WTC11 (cell line): ENCODE data around the gene LRMDA. TPM values are rescaled to one million over a fixed set of nuclear protein-coding genes. Genes with fewer than 3 reads are reported as not detected.

ENCODE experiments used
- ATAC-seq: fragments of 200-7000 bp; cut with Tn5 transposase; 2 replicates; pipeline ENCODE4 v1.10.0; 2021; ENCODE audit warnings: mild to moderate bottlenecking, moderate library complexity
- CTCF ChIA-PET: fragments of 300-600 bp; sonication (Branson Sonifier 250); formaldehyde crosslinking; loops from one replicate; lab custom pipeline; 2021; ENCODE audit warnings: antibody characterized with exemption; lab: Charles Lee
- POLR2A ChIA-PET: fragments of 350-600 bp; sonication (Branson Sonifier 250); formaldehyde crosslinking; loops from one replicate; lab custom pipeline; 2021; ENCODE audit warnings: antibody characterized with exemption; lab: Charles Lee
- DNase-seq: peaks from one replicate; pipeline ENCODE4 v3.0.0; 2021; ENCODE audit warnings: low spot score
- H3K27ac Mint-ChIP-seq: 2 replicates; pipeline ENCODE4 v1.8.0; 2021; ENCODE audit warnings: mixed read lengths
- H3K27me3 Mint-ChIP-seq: 2 replicates; pipeline ENCODE4 v1.8.0; 2021; ENCODE audit warnings: low read depth, mild to moderate bottlenecking, moderate library complexity, mixed read lengths
- H3K36me3 Mint-ChIP-seq: 2 replicates; pipeline ENCODE4 v1.8.0; 2021; ENCODE audit warnings: mixed read lengths
- H3K4me1 Mint-ChIP-seq: 2 replicates; pipeline ENCODE4 v1.8.0; 2022; ENCODE audit warnings: mixed read lengths
- H3K4me3 Mint-ChIP-seq: 2 replicates; pipeline ENCODE4 v1.8.0; 2021; ENCODE audit warnings: mild to moderate bottlenecking, moderate library complexity, mixed read lengths
- H3K9me3 Mint-ChIP-seq: 2 replicates; pipeline ENCODE4 v1.8.0; 2021; ENCODE audit warnings: mixed read lengths
- CREB1 ChIP-seq: sonication (generic); formaldehyde crosslinking; IDR thresholded peaks from 2 replicates; pipeline ENCODE4 v1.8.0; 2023; ENCODE audit warnings: mild to moderate bottlenecking, missing genetic modification reagents
- ETV6 ChIP-seq: sonication (generic); formaldehyde crosslinking; IDR thresholded peaks from 2 replicates; pipeline ENCODE4 v1.8.1; 2022; ENCODE audit warnings: mild to moderate bottlenecking, missing genetic modification reagents
- GRHL2 ChIP-seq: fragments of 250-450 bp; sonication (Bioruptor Pico); IDR thresholded peaks from 2 replicates; pipeline ENCODE4 v1.8.0; 2022; ENCODE audit warnings: mild to moderate bottlenecking, moderate library complexity; ENCODE audit not compliant: insufficient replicate concordance, severe bottlenecking
- HMGA2 ChIP-seq: fragments of 250-450 bp; sonication (Bioruptor Pico); IDR thresholded peaks from 2 replicates; pipeline ENCODE4 v1.4.0; 2021; ENCODE audit warnings: mild to moderate bottlenecking, moderate library complexity
- JAZF1 ChIP-seq: fragments of 250-450 bp; sonication (Bioruptor Pico); IDR thresholded peaks from 2 replicates; pipeline ENCODE4 v1.9.0; 2021; ENCODE audit warnings: moderate library complexity, mild to moderate bottlenecking, inconsistent platforms
- JUN ChIP-seq: sonication (generic); formaldehyde crosslinking; IDR thresholded peaks from 2 replicates; pipeline ENCODE4 v1.8.0; 2023; ENCODE audit warnings: mild to moderate bottlenecking, missing genetic modification reagents
- NFE2L1 ChIP-seq: sonication (generic); formaldehyde crosslinking; IDR thresholded peaks from 2 replicates; pipeline ENCODE4 v1.8.1; 2023; ENCODE audit warnings: missing genetic modification reagents
- NR2C2 ChIP-seq: sonication (generic); formaldehyde crosslinking; IDR thresholded peaks from 2 replicates; pipeline ENCODE4 v1.8.0; 2022; ENCODE audit warnings: mild to moderate bottlenecking, missing genetic modification reagents
- PRDM15 ChIP-seq: sonication (generic); formaldehyde crosslinking; IDR thresholded peaks from 2 replicates; pipeline ENCODE4 v1.8.0; 2022; ENCODE audit warnings: missing genetic modification reagents
- PRRX2 ChIP-seq: fragments of 250-450 bp; sonication (Bioruptor Pico); IDR thresholded peaks from 2 replicates; pipeline ENCODE4 v1.8.0; 2021; ENCODE audit warnings: mild to moderate bottlenecking
- RORB ChIP-seq: fragments of 250-450 bp; sonication (Bioruptor Pico); IDR thresholded peaks from 2 replicates; pipeline ENCODE4 v1.9.0; 2021; ENCODE audit warnings: mild to moderate bottlenecking
- TEAD4 ChIP-seq: sonication (generic); formaldehyde crosslinking; IDR thresholded peaks from 2 replicates; pipeline ENCODE4 v1.8.0; 2022; ENCODE audit warnings: mild to moderate bottlenecking, missing genetic modification reagents
- ZNF219 ChIP-seq: sonication (generic); formaldehyde crosslinking; IDR thresholded peaks from 2 replicates; pipeline ENCODE4 v1.8.0; 2023; ENCODE audit warnings: missing genetic modification reagents, mild to moderate bottlenecking, borderline replicate concordance
- ZNF671 ChIP-seq: fragments of 250-450 bp; sonication (Bioruptor Pico); IDR thresholded peaks from 2 replicates; pipeline ENCODE4 v1.8.0; 2021; ENCODE audit warnings: mild to moderate bottlenecking
- ZSCAN18 ChIP-seq: fragments of 250-450 bp; sonication (Bioruptor Pico); IDR thresholded peaks from 2 replicates; pipeline ENCODE4 v2.1.2; 2022; ENCODE audit warnings: mild to moderate bottlenecking, moderate library complexity
- total RNA-seq: library from RNA; stranded (reverse); gene quantifications from 3 replicates; pipeline ENCODE4 v1.2.3, GENCODE V29; 2021
- TF ChIP-seq, protein P1 (sequence below): sonication (generic); formaldehyde crosslinking; IDR thresholded peaks from 2 replicates; pipeline ENCODE4 v1.8.0; 2022; ENCODE audit warnings: mild to moderate bottlenecking, missing genetic modification reagents
- TF ChIP-seq, protein P2 (sequence below): sonication (generic); formaldehyde crosslinking; IDR thresholded peaks from 2 replicates; pipeline ENCODE4 v1.8.1; 2022; ENCODE audit warnings: mild to moderate bottlenecking, missing genetic modification reagents, moderate library complexity, borderline replicate concordance
- TF ChIP-seq, protein P3 (sequence below): sonication (generic); formaldehyde crosslinking; IDR thresholded peaks from 2 replicates; pipeline ENCODE4 v1.8.1; 2023; ENCODE audit warnings: mild to moderate bottlenecking, missing genetic modification reagents, moderate library complexity

The LRMDA gene
- total RNA-seq, 1 experiment from 2014 or later, result 0.92 TPM

DNA sequence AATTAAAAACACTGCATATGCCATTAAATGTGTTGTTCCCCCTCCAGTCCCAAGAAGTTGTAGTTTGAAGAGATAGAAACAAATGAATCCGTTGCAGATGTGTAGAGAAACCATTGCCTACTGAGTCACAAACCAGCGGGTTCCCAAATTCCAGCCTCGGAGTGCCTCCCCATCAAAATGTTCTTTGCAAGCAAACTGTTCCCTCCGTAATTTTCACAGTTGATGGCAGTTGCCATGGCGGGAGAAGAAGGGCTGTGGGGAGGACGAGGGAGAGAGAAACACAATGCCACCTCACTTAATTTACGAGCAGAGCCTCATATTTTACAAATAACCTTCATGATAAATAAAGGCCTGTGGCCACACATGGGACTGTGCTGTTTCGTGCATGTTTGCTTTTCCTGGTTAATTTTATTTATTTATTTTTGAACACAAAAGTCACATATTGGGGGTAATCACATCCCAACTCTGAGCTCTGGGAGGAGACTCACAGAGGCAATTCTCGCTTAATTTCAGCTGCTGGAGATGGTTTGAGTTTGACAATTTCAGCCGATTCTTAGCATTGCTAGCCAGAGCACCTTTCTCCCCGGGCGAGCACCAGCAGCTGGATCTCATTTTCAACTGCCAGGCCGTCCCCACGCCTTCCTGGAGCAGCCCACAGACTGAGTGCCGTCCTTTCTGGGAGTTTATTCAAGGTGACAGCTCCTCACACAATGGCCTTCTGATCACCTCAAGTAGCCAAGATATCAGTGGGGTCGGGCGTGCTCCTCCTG lies 1122.0 kb downstream of the LRMDA start:
- ATAC-seq, result no peak
- Mint-ChIP-seq H3K4me3 (no peak overlapping the region), H3K9me3 (no peaks in the 10 kb centered on the region), H3K4me1 (0 out of 2 replicates have a peak, but pooled peaks cover 4% of the 10 kb centered on the region), H3K27me3 (no peaks in the 10 kb centered on the region), H3K27ac (no peak overlapping the region), H3K36me3 (no peaks in the 10 kb centered on the region)
- TF ChIP-seq NFE2L1 (CRISPR knock-in tag), result no peak
- TF ChIP-seq, protein P1, sequence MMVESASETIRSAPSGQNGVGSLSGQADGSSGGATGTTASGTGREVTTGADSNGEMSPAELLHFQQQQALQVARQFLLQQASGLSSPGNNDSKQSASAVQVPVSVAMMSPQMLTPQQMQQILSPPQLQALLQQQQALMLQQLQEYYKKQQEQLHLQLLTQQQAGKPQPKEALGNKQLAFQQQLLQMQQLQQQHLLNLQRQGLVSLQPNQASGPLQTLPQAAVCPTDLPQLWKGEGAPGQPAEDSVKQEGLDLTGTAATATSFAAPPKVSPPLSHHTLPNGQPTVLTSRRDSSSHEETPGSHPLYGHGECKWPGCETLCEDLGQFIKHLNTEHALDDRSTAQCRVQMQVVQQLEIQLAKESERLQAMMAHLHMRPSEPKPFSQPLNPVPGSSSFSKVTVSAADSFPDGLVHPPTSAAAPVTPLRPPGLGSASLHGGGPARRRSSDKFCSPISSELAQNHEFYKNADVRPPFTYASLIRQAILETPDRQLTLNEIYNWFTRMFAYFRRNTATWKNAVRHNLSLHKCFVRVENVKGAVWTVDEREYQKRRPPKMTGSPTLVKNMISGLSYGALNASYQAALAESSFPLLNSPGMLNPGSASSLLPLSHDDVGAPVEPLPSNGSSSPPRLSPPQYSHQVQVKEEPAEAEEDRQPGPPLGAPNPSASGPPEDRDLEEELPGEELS (CRISPR knock-in tag), result no peak
- no peak for DNase-seq
- CTCF ChIA-PET, result no interaction called here
- POLR2A ChIA-PET, result no interaction called here

- Mint-ChIP-seq H3K4me3 (no peak overlapping the region), H3K27ac (no peak overlapping the region), H3K36me3 (no peaks in the 10 kb centered on the region), H3K9me3 (no peaks in the 10 kb centered on the region), H3K4me1 (0 out of 2 replicates have a peak, but pooled peaks cover 4% of the 10 kb centered on the region), H3K27me3 (no peaks in the 10 kb centered on the region)
- ATAC-seq, result no peak
- ChIA-PET POLR2A (no interaction called here), CTCF (no interaction called here)
- no peak for DNase-seq
- TF ChIP-seq, protein P2, sequence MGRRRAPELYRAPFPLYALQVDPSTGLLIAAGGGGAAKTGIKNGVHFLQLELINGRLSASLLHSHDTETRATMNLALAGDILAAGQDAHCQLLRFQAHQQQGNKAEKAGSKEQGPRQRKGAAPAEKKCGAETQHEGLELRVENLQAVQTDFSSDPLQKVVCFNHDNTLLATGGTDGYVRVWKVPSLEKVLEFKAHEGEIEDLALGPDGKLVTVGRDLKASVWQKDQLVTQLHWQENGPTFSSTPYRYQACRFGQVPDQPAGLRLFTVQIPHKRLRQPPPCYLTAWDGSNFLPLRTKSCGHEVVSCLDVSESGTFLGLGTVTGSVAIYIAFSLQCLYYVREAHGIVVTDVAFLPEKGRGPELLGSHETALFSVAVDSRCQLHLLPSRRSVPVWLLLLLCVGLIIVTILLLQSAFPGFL (CRISPR knock-in tag), result no peak
- no peak for TF ChIP-seq JAZF1
Observed at GRCh38 chr10:76554033-76554408, 1122.6 kb downstream of the LRMDA start.

- ATAC-seq, result no peak
- Mint-ChIP-seq H3K27ac (no peak overlapping the region), H3K27me3 (no peaks in the 10 kb centered on the region), H3K4me1 (0 out of 2 replicates have a peak, but pooled peaks cover 4% of the 10 kb centered on the region), H3K36me3 (no peaks in the 10 kb centered on the region), H3K9me3 (no peaks in the 10 kb centered on the region), H3K4me3 (no peak overlapping the region)
- no peak for DNase-seq
- POLR2A ChIA-PET, result no interaction called here
- CTCF ChIA-PET, result no interaction called here
- TF ChIP-seq ZNF219 (CRISPR knock-in tag) (no peak), ETV6 (no peak)
Observed at GRCh38 chr10:76554478-76554877, 1123.1 kb downstream of the LRMDA start.

DNA sequence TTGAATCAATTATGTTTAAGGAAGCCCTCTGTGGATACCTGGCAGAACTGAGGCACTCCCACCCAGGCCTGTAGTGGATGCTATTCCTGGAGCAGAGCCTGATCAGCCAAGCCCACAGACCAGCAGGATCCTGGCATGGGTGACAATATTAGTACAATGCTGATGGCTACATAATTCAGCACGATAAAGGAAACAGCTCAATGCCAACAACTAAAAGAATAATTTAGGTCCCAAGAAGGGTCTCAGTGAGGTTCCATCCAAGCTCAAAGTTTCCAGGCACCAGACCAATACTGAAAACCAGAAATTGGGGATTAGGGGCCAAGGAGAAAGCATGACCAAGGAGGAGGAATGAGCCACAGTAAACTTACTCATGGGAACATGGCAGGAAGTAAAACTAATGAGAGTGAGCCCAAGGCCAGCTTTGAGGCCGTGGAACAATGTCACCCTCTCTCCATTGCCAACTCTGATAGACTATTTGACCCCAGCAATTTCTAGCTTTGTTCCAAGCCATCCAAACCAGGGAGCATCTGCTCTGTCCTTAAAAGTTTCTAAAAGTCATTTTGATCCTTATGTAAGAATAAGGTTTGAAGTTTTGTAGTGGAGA lies 1123.7 kb downstream of the LRMDA start:
- ChIA-PET CTCF (no interaction called here), POLR2A (no interaction called here)
- Mint-ChIP-seq H3K36me3 (no peaks in the 10 kb centered on the region), H3K4me1 (0 out of 2 replicates have a peak, but pooled peaks cover 4% of the 10 kb centered on the region), H3K9me3 (no peaks in the 10 kb centered on the region), H3K27ac (no peak overlapping the region), H3K27me3 (no peaks in the 10 kb centered on the region), H3K4me3 (no peak overlapping the region)
- DNase-seq (no peak), ATAC-seq (no peak)
- TF ChIP-seq, protein P2 (CRISPR knock-in tag), result no peak
- TF ChIP-seq PRRX2 (CRISPR knock-in tag) (no peak), RORB (CRISPR knock-in tag) (no peak), CREB1 (CRISPR knock-in tag) (no peak), ZNF671 (CRISPR knock-in tag) (no peak), JUN (CRISPR knock-in tag) (no peak), NR2C2 (CRISPR knock-in tag) (no peak), TEAD4 (CRISPR knock-in tag) (no peak), ZSCAN18 (CRISPR knock-in tag) (no peak), PRDM15 (CRISPR knock-in tag) (no peak), HMGA2 (no peak), GRHL2 (CRISPR knock-in tag) (no peak)
- TF ChIP-seq, protein P3, sequence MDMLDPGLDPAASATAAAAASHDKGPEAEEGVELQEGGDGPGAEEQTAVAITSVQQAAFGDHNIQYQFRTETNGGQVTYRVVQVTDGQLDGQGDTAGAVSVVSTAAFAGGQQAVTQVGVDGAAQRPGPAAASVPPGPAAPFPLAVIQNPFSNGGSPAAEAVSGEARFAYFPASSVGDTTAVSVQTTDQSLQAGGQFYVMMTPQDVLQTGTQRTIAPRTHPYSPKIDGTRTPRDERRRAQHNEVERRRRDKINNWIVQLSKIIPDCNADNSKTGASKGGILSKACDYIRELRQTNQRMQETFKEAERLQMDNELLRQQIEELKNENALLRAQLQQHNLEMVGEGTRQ (CRISPR knock-in tag), result no peak
